Endodermal cell (in vitro differentiated cells): ENCODE data around the gene GPR39. TPM values are rescaled to one million over a fixed set of nuclear protein-coding genes. Genes with fewer than 3 reads are reported as not detected.
A peak's percentile ranks its signal among the peaks of the same experiment; 100 is the strongest.

Experiments used
- DNase-seq: peaks from one replicate; pipeline ENCODE4 v3.0.0-alpha.2; 2017
- H3K27ac ChIP-seq: 2 replicates; pipeline ENCODE4 v1.5.1; 2013; ENCODE audit warnings: mild to moderate bottlenecking, low read depth, low read length, moderate library complexity
- H3K27me3 ChIP-seq: 2 replicates; pipeline ENCODE4 v1.6.1; 2013; ENCODE audit warnings: mild to moderate bottlenecking, low read length, moderate library complexity; ENCODE audit not compliant: insufficient read depth, control insufficient read depth, poor library complexity, severe bottlenecking
- H3K36me3 ChIP-seq: 2 replicates; pipeline ENCODE4 v1.7.0; 2013; ENCODE audit warnings: mild to moderate bottlenecking, low read length, moderate library complexity; ENCODE audit not compliant: control insufficient read depth, insufficient read depth
- H3K4me1 ChIP-seq: one replicate; pipeline ENCODE4 v1.7.0; 2013; ENCODE audit warnings: low read length; ENCODE audit not compliant: control insufficient read depth, insufficient read depth
- H3K4me3 ChIP-seq: 2 replicates; pipeline ENCODE4 v1.5.1; 2013; ENCODE audit warnings: mild to moderate bottlenecking, low read length, moderate library complexity
- H3K9ac ChIP-seq: 2 replicates; pipeline ENCODE4 v1.6.1; 2013; ENCODE audit warnings: mild to moderate bottlenecking, low read length, moderate library complexity; ENCODE audit not compliant: poor library complexity, severe bottlenecking; ENCODE audit errors: extremely low read depth
- H3K9me3 ChIP-seq: 2 replicates; pipeline ENCODE4 v1.6.1; 2013; ENCODE audit warnings: mild to moderate bottlenecking, low read length, moderate library complexity; ENCODE audit not compliant: control insufficient read depth
- H3K27ac Mint-ChIP-seq: 2 replicates; pipeline ENCODE4 v1.8.0; 2020; ENCODE audit warnings: mixed read lengths
- H3K27me3 Mint-ChIP-seq: 2 replicates; pipeline ENCODE4 v1.8.0; 2021; ENCODE audit warnings: mild to moderate bottlenecking, mixed read lengths; ENCODE audit not compliant: insufficient read depth
- H3K36me3 Mint-ChIP-seq: 2 replicates; pipeline ENCODE4 v1.8.0; 2020; ENCODE audit warnings: low read depth, mixed read lengths
- H3K4me1 Mint-ChIP-seq: 2 replicates; pipeline ENCODE4 v1.8.0; 2020; ENCODE audit warnings: mixed read lengths
- H3K4me3 Mint-ChIP-seq: 2 replicates; pipeline ENCODE4 v1.8.0; 2020; ENCODE audit warnings: mild to moderate bottlenecking, moderate library complexity, mixed read lengths
- H3K9me3 Mint-ChIP-seq: 2 replicates; pipeline ENCODE4 v1.8.0; 2020; ENCODE audit warnings: mild to moderate bottlenecking, mixed read lengths
- WGBS, 2 experiments: methylation state at CpG; one replicate each; pipeline versions ENCODE4 v1.1.5 to v1.1.7; 2013; ENCODE audit warnings: missing lambda C conversion rate in 2 of 2, mixed read lengths in 1 of 2; ENCODE audit not compliant: insufficient coverage in 1 of 2, insufficient read length in 1 of 2; 5-methylcytosine and 5-hydroxymethylcytosine counted together
- total RNA-seq, 2 donors: library from RNA; stranded (reverse); fragmentation: NEBNext Ultra II Directional in 1 of 2; extraction: Animal tissue kit (Norgen Biotek cat#: 25700) in 1 of 2; gene quantifications; 2 replicates in 1 of 2; 3 replicates in 1 of 2; pipeline ENCODE4 v1.2.1, GENCODE V29; 2021
- TF ChIP-seq, protein P1 (sequence below): fragments of 200-600 bp; sonication (generic); conservative IDR thresholded peaks from 2 replicates; pipeline ENCODE4 v1.5.0; 2021; ENCODE audit warnings: antibody characterized with exemption, mild to moderate bottlenecking

The GPR39 gene
- total RNA-seq, 2 donors from 2014 or later, result 9.4 to 14.6 TPM

GRCh38 chr2:132566379-132566778, 149.8 kb downstream of the GPR39 start:
- Mint-ChIP-seq H3K27ac (no peak overlapping the region), H3K27me3 (no peaks in the 10 kb centered on the region), H3K4me1 (peaks cover 10% of the 10 kb centered on the region), H3K36me3 (no peaks in the 10 kb centered on the region), H3K9me3 (no peaks in the 10 kb centered on the region), H3K4me3 (no peak overlapping the region)
- Histone ChIP-seq H3K4me3 (no peak overlapping the region), H3K9ac (no peak overlapping the region), H3K9me3 (no peaks in the 10 kb centered on the region), H3K36me3 (no peaks in the 10 kb centered on the region), H3K4me1 (peaks cover 5% of the 10 kb centered on the region), H3K27ac (no peak overlapping the region), H3K27me3 (no peaks in the 10 kb centered on the region)
- TF ChIP-seq, protein P1, sequence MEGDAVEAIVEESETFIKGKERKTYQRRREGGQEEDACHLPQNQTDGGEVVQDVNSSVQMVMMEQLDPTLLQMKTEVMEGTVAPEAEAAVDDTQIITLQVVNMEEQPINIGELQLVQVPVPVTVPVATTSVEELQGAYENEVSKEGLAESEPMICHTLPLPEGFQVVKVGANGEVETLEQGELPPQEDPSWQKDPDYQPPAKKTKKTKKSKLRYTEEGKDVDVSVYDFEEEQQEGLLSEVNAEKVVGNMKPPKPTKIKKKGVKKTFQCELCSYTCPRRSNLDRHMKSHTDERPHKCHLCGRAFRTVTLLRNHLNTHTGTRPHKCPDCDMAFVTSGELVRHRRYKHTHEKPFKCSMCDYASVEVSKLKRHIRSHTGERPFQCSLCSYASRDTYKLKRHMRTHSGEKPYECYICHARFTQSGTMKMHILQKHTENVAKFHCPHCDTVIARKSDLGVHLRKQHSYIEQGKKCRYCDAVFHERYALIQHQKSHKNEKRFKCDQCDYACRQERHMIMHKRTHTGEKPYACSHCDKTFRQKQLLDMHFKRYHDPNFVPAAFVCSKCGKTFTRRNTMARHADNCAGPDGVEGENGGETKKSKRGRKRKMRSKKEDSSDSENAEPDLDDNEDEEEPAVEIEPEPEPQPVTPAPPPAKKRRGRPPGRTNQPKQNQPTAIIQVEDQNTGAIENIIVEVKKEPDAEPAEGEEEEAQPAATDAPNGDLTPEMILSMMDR, result no peak
- 83 to 92% methylated on average over 2 to 6 of the region's 6 CpGs for WGBS, 2 experiments
- peak; percentile 10 for DNase-seq

DNA sequence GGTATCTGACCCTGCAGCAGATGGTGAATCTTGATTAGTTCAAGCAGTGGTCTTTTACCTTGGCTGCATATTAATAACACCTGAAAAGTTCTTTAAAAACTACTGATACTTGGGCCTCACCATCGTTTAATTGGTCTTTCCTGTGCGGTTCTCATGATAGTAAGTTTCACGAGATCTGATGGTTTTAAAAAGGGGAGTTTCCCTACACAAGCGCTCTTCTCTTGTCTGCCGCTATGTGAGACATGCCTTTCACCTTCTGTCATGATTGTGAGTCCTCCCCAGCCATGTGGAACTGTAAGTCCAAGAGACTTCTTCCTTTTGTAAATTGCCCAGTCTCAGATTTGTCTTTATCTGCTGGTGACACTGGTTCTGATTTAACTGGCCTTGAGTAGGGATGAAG, 151.1 kb downstream of the GPR39 start:
- no peaks in the 10 kb centered on the region for H3K27me3 Mint-ChIP-seq
- H3K27me3 ChIP-seq, result no peaks in the 10 kb centered on the region
- TF ChIP-seq, protein P1, result no peak
- no peak for DNase-seq
- no peaks in the 10 kb centered on the region for H3K36me3 ChIP-seq
- no peaks in the 10 kb centered on the region for H3K9me3 Mint-ChIP-seq
- no peak overlapping the region for H3K27ac ChIP-seq
- peaks cover 3% of the 10 kb centered on the region for H3K4me1 Mint-ChIP-seq
- H3K36me3 Mint-ChIP-seq, result no peaks in the 10 kb centered on the region
- H3K4me3 ChIP-seq, result no peak overlapping the region
- H3K9me3 ChIP-seq, result no peaks in the 10 kb centered on the region
- no peak overlapping the region for H3K9ac ChIP-seq
- H3K27ac Mint-ChIP-seq, result no peak overlapping the region
- WGBS, 2 experiments, result 91 to 92% methylated on average over 5 of the region's 5 CpGs
- H3K4me1 ChIP-seq, result no peaks in the 10 kb centered on the region
- H3K4me3 Mint-ChIP-seq, result no peak overlapping the region

DNA sequence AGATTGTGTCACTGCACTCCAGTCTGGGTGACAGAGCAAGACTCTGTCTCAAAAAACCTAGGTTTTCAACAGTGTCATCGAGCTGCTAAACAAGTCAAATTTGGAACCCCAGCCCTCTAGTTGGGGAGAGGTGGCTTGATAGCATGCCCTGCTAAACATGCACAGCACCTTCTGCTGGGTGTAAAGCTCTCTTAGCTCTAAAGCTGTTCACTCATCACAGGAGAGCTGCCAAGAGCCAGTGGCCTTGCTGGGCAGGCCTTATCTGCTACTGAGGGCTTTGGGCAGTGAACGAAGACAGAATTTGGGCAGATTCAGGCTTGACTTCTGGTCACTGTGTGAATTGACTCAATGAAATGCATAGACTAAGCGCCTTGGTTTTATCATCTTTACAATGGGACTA, 152.1 kb downstream of the GPR39 start:
- Mint-ChIP-seq H3K27me3 (no peaks in the 10 kb centered on the region), H3K4me1 (no peaks in the 10 kb centered on the region), H3K36me3 (no peaks in the 10 kb centered on the region), H3K27ac (no peak overlapping the region), H3K4me3 (no peak overlapping the region), H3K9me3 (no peaks in the 10 kb centered on the region)
- TF ChIP-seq, protein P1, result no peak
- WGBS, 2 experiments, result 88 to 94% methylated on average over 2 to 3 of the region's 3 CpGs
- Histone ChIP-seq H3K4me3 (no peak overlapping the region), H3K36me3 (no peaks in the 10 kb centered on the region), H3K9ac (no peak overlapping the region), H3K9me3 (no peaks in the 10 kb centered on the region), H3K4me1 (no peaks in the 10 kb centered on the region), H3K27me3 (no peaks in the 10 kb centered on the region), H3K27ac (no peak overlapping the region)
- DNase-seq, result no peak
